IMR-90 (cell line): ENCODE data around the gene ATRX.
"Not testable (repeated sequence)": the region's sequence is repeated elsewhere in the genome, so short reads cannot be mapped to it uniquely, and the experiment has no call there.

ENCODE experiments used
- BHLHE40 ChIP-seq: fragments of 150-350 bp; IDR thresholded peaks from 2 replicates; pipeline ENCODE4 v1.6.1; 2016; ENCODE audit warnings: mild to moderate bottlenecking, low read depth, low read length
- CHD1 ChIP-seq: IDR thresholded peaks from 2 replicates; pipeline ENCODE4 v1.6.1; 2012; ENCODE audit warnings: low read depth, low read length, improper control_type of control experiment
- MAZ ChIP-seq: IDR thresholded peaks from 2 replicates; pipeline ENCODE4 v1.6.1; 2012; ENCODE audit warnings: low read depth, mild to moderate bottlenecking, low read length, improper control_type of control experiment, moderate library complexity, borderline replicate concordance
- MXI1 ChIP-seq: IDR thresholded peaks from 2 replicates; pipeline ENCODE4 v1.6.1; 2012; ENCODE audit warnings: low read depth, mild to moderate bottlenecking, low read length, moderate library complexity, borderline replicate concordance
- POLR2A ChIP-seq: IDR thresholded peaks from 2 replicates; pipeline ENCODE4 v1.6.1; 2012; ENCODE audit warnings: mild to moderate bottlenecking, low read depth, low read length
- RAD21 ChIP-seq: IDR thresholded peaks from 2 replicates; pipeline ENCODE4 v1.6.1; 2012; ENCODE audit warnings: low read length, improper control_type of control experiment
- USF2 ChIP-seq: fragments of 150-350 bp; IDR thresholded peaks from 2 replicates; pipeline ENCODE4 v1.6.1; 2017; ENCODE audit warnings: mild to moderate bottlenecking, antibody characterized with exemption, low read length, low read depth
- TF ChIP-seq, protein P1 (sequence below): conservative IDR thresholded peaks from 2 replicates; pipeline ENCODE4 v1.5.1; 2012; ENCODE audit warnings: mild to moderate bottlenecking, low read depth, low read length, improper control_type of control experiment
- TF ChIP-seq, protein P2 (sequence below): fragments of 150-350 bp; IDR thresholded peaks from 2 replicates; pipeline ENCODE4 v1.6.1; 2016; ENCODE audit warnings: low read depth, mild to moderate bottlenecking, low read length, moderate library complexity, borderline replicate concordance

- TF ChIP-seq, protein P1, sequence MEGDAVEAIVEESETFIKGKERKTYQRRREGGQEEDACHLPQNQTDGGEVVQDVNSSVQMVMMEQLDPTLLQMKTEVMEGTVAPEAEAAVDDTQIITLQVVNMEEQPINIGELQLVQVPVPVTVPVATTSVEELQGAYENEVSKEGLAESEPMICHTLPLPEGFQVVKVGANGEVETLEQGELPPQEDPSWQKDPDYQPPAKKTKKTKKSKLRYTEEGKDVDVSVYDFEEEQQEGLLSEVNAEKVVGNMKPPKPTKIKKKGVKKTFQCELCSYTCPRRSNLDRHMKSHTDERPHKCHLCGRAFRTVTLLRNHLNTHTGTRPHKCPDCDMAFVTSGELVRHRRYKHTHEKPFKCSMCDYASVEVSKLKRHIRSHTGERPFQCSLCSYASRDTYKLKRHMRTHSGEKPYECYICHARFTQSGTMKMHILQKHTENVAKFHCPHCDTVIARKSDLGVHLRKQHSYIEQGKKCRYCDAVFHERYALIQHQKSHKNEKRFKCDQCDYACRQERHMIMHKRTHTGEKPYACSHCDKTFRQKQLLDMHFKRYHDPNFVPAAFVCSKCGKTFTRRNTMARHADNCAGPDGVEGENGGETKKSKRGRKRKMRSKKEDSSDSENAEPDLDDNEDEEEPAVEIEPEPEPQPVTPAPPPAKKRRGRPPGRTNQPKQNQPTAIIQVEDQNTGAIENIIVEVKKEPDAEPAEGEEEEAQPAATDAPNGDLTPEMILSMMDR = not testable (repeated sequence)
- not testable (repeated sequence) for TF ChIP-seq BHLHE40, POLR2A, USF2, CHD1, MAZ, RAD21, MXI1
- TF ChIP-seq, protein P2, sequence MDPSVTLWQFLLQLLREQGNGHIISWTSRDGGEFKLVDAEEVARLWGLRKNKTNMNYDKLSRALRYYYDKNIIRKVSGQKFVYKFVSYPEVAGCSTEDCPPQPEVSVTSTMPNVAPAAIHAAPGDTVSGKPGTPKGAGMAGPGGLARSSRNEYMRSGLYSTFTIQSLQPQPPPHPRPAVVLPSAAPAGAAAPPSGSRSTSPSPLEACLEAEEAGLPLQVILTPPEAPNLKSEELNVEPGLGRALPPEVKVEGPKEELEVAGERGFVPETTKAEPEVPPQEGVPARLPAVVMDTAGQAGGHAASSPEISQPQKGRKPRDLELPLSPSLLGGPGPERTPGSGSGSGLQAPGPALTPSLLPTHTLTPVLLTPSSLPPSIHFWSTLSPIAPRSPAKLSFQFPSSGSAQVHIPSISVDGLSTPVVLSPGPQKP = not testable (repeated sequence)
These were observed 246.2 kb downstream of the ATRX start for GRCh38 chrX:77539778-77540177.
